Suprapubic skin (tissue), 3 donors: Measurements from ENCODE around the gene FRMD4B.

ENCODE experiments used
- POLR2A ChIP-seq, 2 donors: fragments of 450-650 bp; IDR thresholded peaks; one replicate each; pipeline ENCODE4 v1.6.1; 2017; ENCODE audit warnings: antibody characterized with exemption in 2 of 2, mild to moderate bottlenecking in 2 of 2, moderate library complexity in 2 of 2
- TF ChIP-seq, protein P1 (sequence below), 2 donors: fragments of 200-600 bp in 1 of 2; fragments of 450-650 bp in 1 of 2; sonication (generic) in 1 of 2; IDR thresholded peaks; one replicate each; pipeline ENCODE4 v1.5.1; 2016 to 2019; ENCODE audit warnings: antibody characterized with exemption in 2 of 2, mild to moderate bottlenecking in 1 of 2, moderate library complexity in 1 of 2

DNA sequence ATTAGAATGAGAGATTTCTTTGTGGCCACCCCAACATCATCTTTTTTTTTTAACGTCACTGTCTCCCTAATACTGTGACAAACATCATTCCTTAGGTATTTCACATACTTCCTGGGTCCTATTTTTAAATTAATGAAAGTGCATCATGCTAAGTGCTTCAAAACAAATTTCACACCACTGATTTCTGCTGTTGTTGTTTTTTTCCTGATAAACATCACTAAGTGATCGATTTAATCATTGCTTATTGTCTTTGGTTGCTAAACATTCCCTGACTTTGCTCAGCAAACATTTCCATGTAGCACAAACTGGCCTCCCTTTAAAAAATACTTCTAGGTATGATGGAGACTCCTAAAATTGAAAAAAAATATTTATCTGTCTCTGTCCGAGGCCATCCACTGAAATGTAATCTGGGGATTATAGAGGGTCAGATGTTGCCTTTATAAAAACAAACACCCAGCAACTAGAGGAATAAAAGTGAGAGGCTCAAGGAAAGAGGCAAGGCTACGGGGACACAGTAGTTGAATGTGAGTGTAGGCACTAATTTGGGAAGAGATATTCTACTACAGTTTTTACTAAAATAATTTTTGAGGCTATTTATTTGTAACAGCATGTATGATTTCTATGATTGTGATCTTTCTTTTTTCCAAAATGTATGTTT lies 243.0 kb downstream of the FRMD4B start:
- TF ChIP-seq POLR2A (IDR thresholded peaks at IDR 0.05): no peak
- TF ChIP-seq, protein P1, sequence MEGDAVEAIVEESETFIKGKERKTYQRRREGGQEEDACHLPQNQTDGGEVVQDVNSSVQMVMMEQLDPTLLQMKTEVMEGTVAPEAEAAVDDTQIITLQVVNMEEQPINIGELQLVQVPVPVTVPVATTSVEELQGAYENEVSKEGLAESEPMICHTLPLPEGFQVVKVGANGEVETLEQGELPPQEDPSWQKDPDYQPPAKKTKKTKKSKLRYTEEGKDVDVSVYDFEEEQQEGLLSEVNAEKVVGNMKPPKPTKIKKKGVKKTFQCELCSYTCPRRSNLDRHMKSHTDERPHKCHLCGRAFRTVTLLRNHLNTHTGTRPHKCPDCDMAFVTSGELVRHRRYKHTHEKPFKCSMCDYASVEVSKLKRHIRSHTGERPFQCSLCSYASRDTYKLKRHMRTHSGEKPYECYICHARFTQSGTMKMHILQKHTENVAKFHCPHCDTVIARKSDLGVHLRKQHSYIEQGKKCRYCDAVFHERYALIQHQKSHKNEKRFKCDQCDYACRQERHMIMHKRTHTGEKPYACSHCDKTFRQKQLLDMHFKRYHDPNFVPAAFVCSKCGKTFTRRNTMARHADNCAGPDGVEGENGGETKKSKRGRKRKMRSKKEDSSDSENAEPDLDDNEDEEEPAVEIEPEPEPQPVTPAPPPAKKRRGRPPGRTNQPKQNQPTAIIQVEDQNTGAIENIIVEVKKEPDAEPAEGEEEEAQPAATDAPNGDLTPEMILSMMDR (IDR thresholded peaks at IDR 0.05): no peak
